Neuronal stem cell (in vitro differentiated cells): ENCODE data around the gene LPIN3.
"Not testable (repeated sequence)": the region's sequence is repeated elsewhere in the genome, so short reads cannot be mapped to it uniquely, and the experiment has no call there.

Experiments used
- DNase-seq: peaks from one replicate; pipeline ENCODE4 v3.0.0-alpha.2; 2013; ENCODE audit warnings: low spot score
- H2AFZ ChIP-seq: one replicate; pipeline ENCODE4 v1.6.1; 2013; ENCODE audit warnings: mild to moderate bottlenecking, low read length, inconsistent platforms
- H2AK5ac ChIP-seq: 2 replicates; pipeline ENCODE4 v1.6.1; 2013; ENCODE audit warnings: low read depth, mild to moderate bottlenecking, inconsistent platforms, low read length, moderate library complexity, mixed read lengths
- H2BK120ac ChIP-seq: 2 replicates; pipeline ENCODE4 v1.6.1; 2013; ENCODE audit warnings: low read depth, mild to moderate bottlenecking, inconsistent platforms, low read length, moderate library complexity, mixed read lengths
- H2BK12ac ChIP-seq: one replicate; pipeline ENCODE4 v1.6.1; 2013; ENCODE audit warnings: low read length, inconsistent platforms
- H2BK15ac ChIP-seq: 2 replicates; pipeline ENCODE4 v1.6.1; 2013; ENCODE audit warnings: mild to moderate bottlenecking, low read length, inconsistent platforms, mixed read lengths
- H2BK5ac ChIP-seq: one replicate; pipeline ENCODE4 v1.6.1; 2013; ENCODE audit warnings: inconsistent platforms, mild to moderate bottlenecking, low read length, moderate library complexity
- H3K14ac ChIP-seq: one replicate; pipeline ENCODE4 v1.6.1; 2013; ENCODE audit warnings: low read length, inconsistent platforms
- H3K18ac ChIP-seq: 2 replicates; pipeline ENCODE4 v1.6.1; 2013; ENCODE audit warnings: low read length, inconsistent platforms
- H3K23ac ChIP-seq: 2 replicates; pipeline ENCODE4 v1.6.1; 2013; ENCODE audit warnings: low read depth, mild to moderate bottlenecking, mixed read lengths, low read length, inconsistent platforms; ENCODE audit not compliant: poor library complexity
- H3K27ac ChIP-seq: replicated peaks from 3 replicates; pipeline ENCODE4 v1.5.1; 2013; ENCODE audit warnings: low read length, inconsistent platforms
- H3K27me3 ChIP-seq, 3 experiments: 2 replicates each; pipeline ENCODE4 v1.6.1; 2013; ENCODE audit warnings: low read length in 3 of 3, mild to moderate bottlenecking in 2 of 3, inconsistent platforms in 1 of 3, low read depth in 1 of 3, mixed read lengths in 1 of 3, moderate library complexity in 1 of 3; ENCODE audit not compliant: control insufficient read depth in 3 of 3, insufficient read depth in 3 of 3
- H3K36me3 ChIP-seq, 2 donors: replicated peaks in 1 of 2; 2 replicates each; pipeline ENCODE4 v1.6.1; 2013; ENCODE audit warnings: low read length in 2 of 2; ENCODE audit not compliant: control insufficient read depth in 2 of 2, insufficient read depth in 2 of 2
- H3K4ac ChIP-seq: 2 replicates; pipeline ENCODE4 v1.6.1; 2013; ENCODE audit warnings: inconsistent platforms, mild to moderate bottlenecking, low read length, moderate library complexity
- H3K4me1 ChIP-seq, 2 donors: 1 replicate in 1 of 2; 2 replicates in 1 of 2; pipeline ENCODE4 v1.6.1; 2013; ENCODE audit warnings: low read length in 2 of 2, low read depth in 1 of 2; ENCODE audit not compliant: control insufficient read depth in 2 of 2, insufficient read depth in 1 of 2
- H3K4me2 ChIP-seq: one replicate; pipeline ENCODE4 v1.6.1; 2013; ENCODE audit warnings: mild to moderate bottlenecking, low read length, inconsistent platforms; ENCODE audit not compliant: insufficient read depth, poor library complexity, severe bottlenecking
- H3K4me3 ChIP-seq, 2 donors: 2 replicates each; pipeline ENCODE4 v1.5.1; 2013; ENCODE audit warnings: low read length in 2 of 2, mild to moderate bottlenecking in 2 of 2, inconsistent platforms in 1 of 2, moderate library complexity in 1 of 2
- H3K79me1 ChIP-seq: one replicate; pipeline ENCODE4 v1.6.1; 2013; ENCODE audit warnings: low read depth, mild to moderate bottlenecking, inconsistent platforms, low read length, moderate library complexity
- H3K9ac ChIP-seq: one replicate; pipeline ENCODE4 v1.6.1; 2013; ENCODE audit warnings: mild to moderate bottlenecking, low read depth, low read length, inconsistent platforms; ENCODE audit not compliant: poor library complexity
- H3K9me3 ChIP-seq, 2 donors: replicated peaks in 1 of 2; 2 replicates each; pipeline versions ENCODE3 to v1.6.1; 2013; ENCODE audit warnings: low read length in 2 of 2, mild to moderate bottlenecking in 2 of 2, inconsistent platforms in 1 of 2, low read depth in 1 of 2, mixed read lengths in 1 of 2, moderate library complexity in 1 of 2; ENCODE audit not compliant: control insufficient read depth in 2 of 2, insufficient read depth in 1 of 2
- H4K8ac ChIP-seq: one replicate; pipeline ENCODE4 v1.6.1; 2013; ENCODE audit warnings: low read depth, mild to moderate bottlenecking, inconsistent platforms, low read length, moderate library complexity
- H4K91ac ChIP-seq: one replicate; pipeline ENCODE4 v1.6.1; 2013; ENCODE audit warnings: low read length, low read depth, mild to moderate bottlenecking, inconsistent platforms; ENCODE audit not compliant: poor library complexity
- WGBS, 2 donors: extraction: QIAGEN DNeasy Blood & Tissue Kit; methylation state at CpG; one replicate each; pipeline ENCODE4 v1.1.7; 2013; ENCODE audit warnings: missing lambda C conversion rate in 2 of 2, mixed read lengths in 1 of 2; ENCODE audit not compliant: insufficient read length in 2 of 2, insufficient replicate concordance in 1 of 2; ENCODE audit errors: extremely low coverage in 2 of 2; 5-methylcytosine and 5-hydroxymethylcytosine counted together

The LPIN3 gene

DNA sequence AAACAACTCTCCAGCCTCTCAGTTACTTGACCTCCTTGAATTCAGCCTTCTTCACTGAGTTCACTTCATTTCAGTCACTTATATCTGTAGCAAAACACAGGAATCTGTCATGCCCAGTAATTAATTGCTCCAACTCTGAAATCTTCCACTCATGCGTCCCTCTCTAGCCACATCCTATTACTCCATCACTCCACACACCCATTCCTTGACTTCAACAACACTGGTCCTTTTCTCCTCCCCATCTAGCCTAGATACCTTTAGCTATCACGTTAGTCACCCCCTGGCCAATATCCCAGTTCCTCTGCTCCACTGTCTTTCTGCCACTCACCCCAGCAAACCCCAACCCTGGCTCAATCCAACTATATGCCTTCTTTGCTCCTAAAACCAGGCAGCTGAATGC, 30.8 kb upstream of the LPIN3 start:
- Histone ChIP-seq H4K91ac (no peak overlapping the region), H2AK5ac (no peak overlapping the region), H2BK15ac (no peak overlapping the region), H3K79me1 (no peaks in the 10 kb centered on the region), H2AFZ (no peak overlapping the region), H3K4ac (no peak overlapping the region), H3K9ac (no peak overlapping the region), H2BK5ac (no peak overlapping the region), H2BK120ac (no peak overlapping the region), H3K23ac (no peak overlapping the region), H3K36me3 (no peaks in the 10 kb centered on the region), H3K4me2 (no peak overlapping the region), H3K18ac (no peak overlapping the region), H3K27ac (no peak overlapping the region), H4K8ac (no peak overlapping the region), H2BK12ac (no peak overlapping the region), H3K9me3 (no peaks in the 10 kb centered on the region), H3K4me3 (no peak overlapping the region), H3K4me1 (peaks cover 4 to 5% of the 10 kb centered on the region in 2 donors), H3K14ac (no peak overlapping the region), H3K27me3 (no peaks in the 10 kb centered on the region)
- no peak for DNase-seq
- 100% methylated on average over 1 of the region's 2 CpGs; no CpG with 5 or more reads in 1 of the 2 donors for WGBS, 2 donors

DNA sequence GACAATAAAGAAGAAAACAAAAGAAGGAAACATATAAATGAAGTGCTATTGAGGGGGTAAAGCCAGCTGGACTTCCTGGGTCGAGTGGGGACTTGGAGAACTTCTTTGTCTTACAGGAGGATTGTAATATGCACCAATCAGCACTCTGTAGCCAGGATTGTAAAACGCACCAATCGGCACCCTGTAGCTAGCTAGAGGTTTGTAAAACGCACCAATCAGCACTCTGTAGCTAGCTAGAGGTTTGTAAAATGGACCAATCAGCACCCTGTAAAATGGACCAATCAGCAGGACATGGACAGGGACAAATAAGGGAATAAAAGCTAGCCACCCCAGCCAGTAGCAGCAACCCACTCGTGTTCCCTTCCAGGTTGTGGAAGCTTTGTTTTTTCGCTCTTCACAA, 28.6 kb upstream of the LPIN3 start:
- not testable (repeated sequence) for H3K23ac ChIP-seq, H3K4me1 ChIP-seq
- no CpG with 5 or more reads among the region's 6 CpGs for WGBS, 2 donors

GRCh38 chr20:41314386-41314785, 26.2 kb upstream of the LPIN3 start:
- no peaks in the 10 kb centered on the region for H3K9me3 ChIP-seq
- H3K14ac ChIP-seq: no peak overlapping the region
- no peak overlapping the region for H3K4me2 ChIP-seq
- DNase-seq: no peak
- H4K8ac ChIP-seq: no peak overlapping the region
- H2BK120ac ChIP-seq: no peak overlapping the region
- H3K4ac ChIP-seq: no peak overlapping the region
- no CpG with 5 or more reads among the region's 2 CpGs for WGBS, 2 donors
- no peak overlapping the region for H2AFZ ChIP-seq
- peaks cover 5 to 8% of the 10 kb centered on the region in 2 donors for H3K4me1 ChIP-seq
- H3K36me3 ChIP-seq: no peaks in the 10 kb centered on the region
- no peaks in the 10 kb centered on the region for H3K27me3 ChIP-seq
- H2BK5ac ChIP-seq: no peak overlapping the region
- H4K91ac ChIP-seq: no peak overlapping the region
- no peak overlapping the region for H3K18ac ChIP-seq
- peaks cover 3% of the 10 kb centered on the region for H3K79me1 ChIP-seq
- H3K4me3 ChIP-seq: no peak overlapping the region
- H2AK5ac ChIP-seq: no peak overlapping the region
- H3K9ac ChIP-seq: no peak overlapping the region
- H3K27ac ChIP-seq: no peak overlapping the region
- no peak overlapping the region for H2BK15ac ChIP-seq
- H2BK12ac ChIP-seq: no peak overlapping the region
- H3K23ac ChIP-seq: no peak overlapping the region

More for the DNA sequence above, 28.6 kb upstream of the LPIN3 start:
- not testable (repeated sequence) for H2BK120ac ChIP-seq, H3K4me3 ChIP-seq, H3K79me1 ChIP-seq, H3K27me3 ChIP-seq, H3K18ac ChIP-seq, H4K8ac ChIP-seq, H2BK15ac ChIP-seq, H3K14ac ChIP-seq, H2BK5ac ChIP-seq, H3K4me2 ChIP-seq, H3K27ac ChIP-seq, H2AK5ac ChIP-seq, H2AFZ ChIP-seq, H3K4ac ChIP-seq, H3K9me3 ChIP-seq, DNase-seq, H4K91ac ChIP-seq, H2BK12ac ChIP-seq, H3K9ac ChIP-seq, H3K36me3 ChIP-seq

DNA sequence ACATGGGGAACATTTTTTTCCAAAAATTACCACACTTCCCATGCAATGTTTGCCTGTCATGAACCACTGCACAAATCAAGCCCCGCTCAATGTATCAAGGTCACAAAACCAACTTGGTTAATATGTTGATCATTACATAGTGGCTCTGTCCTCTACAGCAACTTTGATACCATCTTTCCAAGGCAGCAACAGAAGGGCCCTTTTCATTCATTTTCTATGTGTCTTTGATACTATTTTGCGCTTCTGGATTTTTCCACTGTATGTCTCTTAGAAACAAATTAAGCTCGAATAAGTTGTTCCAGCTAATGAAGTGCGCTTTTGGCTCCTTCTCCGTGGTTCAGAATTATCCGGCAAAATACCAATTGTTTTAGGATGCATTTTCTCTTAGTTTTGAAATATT, 24.6 kb upstream of the LPIN3 start:
- H3K79me1 ChIP-seq: peaks cover 3% of the 10 kb centered on the region
- H2AFZ ChIP-seq: no peak overlapping the region
- no peak overlapping the region for H3K23ac ChIP-seq
- no peak overlapping the region for H4K91ac ChIP-seq
- H2BK5ac ChIP-seq: no peak overlapping the region
- H3K4me3 ChIP-seq: no peak overlapping the region
- H2AK5ac ChIP-seq: no peak overlapping the region
- H3K27me3 ChIP-seq: no peaks in the 10 kb centered on the region
- WGBS, 2 donors: no CpG with 5 or more reads among the region's 6 CpGs
- no peak for DNase-seq
- no peak overlapping the region for H2BK15ac ChIP-seq
- H3K4me1 ChIP-seq: peaks cover 5 to 8% of the 10 kb centered on the region in 2 donors
- H3K27ac ChIP-seq: no peak overlapping the region
- H2BK12ac ChIP-seq: no peak overlapping the region
- H3K14ac ChIP-seq: no peak overlapping the region
- no peaks in the 10 kb centered on the region for H3K9me3 ChIP-seq
- no peak overlapping the region for H3K9ac ChIP-seq
- no peaks in the 10 kb centered on the region for H3K36me3 ChIP-seq
- H2BK120ac ChIP-seq: no peak overlapping the region
- H3K4me2 ChIP-seq: no peak overlapping the region
- no peak overlapping the region for H3K18ac ChIP-seq
- no peak overlapping the region for H3K4ac ChIP-seq
- H4K8ac ChIP-seq: no peak overlapping the region
